Measurements from ENCODE around the gene ZBTB4.

Gene ZBTB4

DNA sequence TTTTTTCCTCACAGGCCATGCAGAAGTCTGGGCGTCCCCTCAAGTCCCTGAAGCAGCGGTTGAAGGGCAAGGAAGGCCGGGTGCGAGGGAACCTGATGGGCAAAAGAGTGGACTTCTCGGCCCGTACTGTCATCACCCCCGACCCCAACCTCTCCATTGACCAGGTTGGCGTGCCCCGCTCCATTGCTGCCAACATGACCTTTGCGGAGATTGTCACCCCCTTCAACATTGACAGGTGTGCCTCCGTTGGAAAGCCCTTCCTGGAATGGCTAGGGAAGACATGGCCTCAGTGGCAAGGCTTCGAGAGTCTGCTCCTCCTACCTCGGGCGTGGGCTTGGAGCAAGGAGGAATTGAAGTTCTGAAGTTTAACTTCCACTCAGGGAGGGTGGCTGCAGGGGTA is 18.2 kb upstream of the ZBTB4 start:
- no peaks in the 10 kb centered on the region for H3K79me1 ChIP-seq (ENCODE audit: low read length)
- no peaks in the 10 kb centered on the region for H3K4me1 ChIP-seq (ENCODE audit: control insufficient read depth in 1 of 2, insufficient read depth in 2 of 2, low read length in 2 of 2)
- H3K18ac ChIP-seq (ENCODE audit: low read length): no peak overlapping the region
- H2BK120ac ChIP-seq (ENCODE audit: insufficient read depth, low read length, poor library complexity): no peak overlapping the region
- no peak overlapping the region for H3K4ac ChIP-seq (ENCODE audit: low read depth, low read length)
- H4K91ac ChIP-seq (ENCODE audit: low read depth, low read length): no peak overlapping the region
- H2BK5ac ChIP-seq (ENCODE audit: low read depth, low read length, poor library complexity): no peak overlapping the region
- no peak overlapping the region for H2BK12ac ChIP-seq (ENCODE audit: low read length)
- no peak for DNase-seq
- H4K12ac ChIP-seq (ENCODE audit: low read depth, low read length): no peak overlapping the region
- H3K23ac ChIP-seq (ENCODE audit: low read length): no peak overlapping the region
- H3K4me3 ChIP-seq (ENCODE audit: low read depth, low read length): no peak overlapping the region
- H2AFZ ChIP-seq (ENCODE audit: insufficient read depth, low read length, poor library complexity): no peak overlapping the region
- H3K36me3 ChIP-seq (ENCODE audit: control insufficient read depth in 1 of 2, insufficient read depth in 2 of 2, low read length in 2 of 2): peaks cover 58 to 69% of the 10 kb centered on the region in 2 experiments
- peaks cover 2% of the 10 kb centered on the region for H3K9me3 ChIP-seq (ENCODE audit: insufficient read depth, low read depth, low read length)
- WGBS (ENCODE audit: extremely low coverage, insufficient coverage, insufficient read length): no CpG with 5 or more reads among the region's 14 CpGs
- no peak overlapping the region for H4K8ac ChIP-seq (ENCODE audit: low read depth, low read length)
- H2AK5ac ChIP-seq (ENCODE audit: low read length): no peak overlapping the region
- no peak overlapping the region for H3K9ac ChIP-seq (ENCODE audit: low read length)
- H3K27ac ChIP-seq (ENCODE audit: low read depth, low read length): no peak overlapping the region
- H3K4me2 ChIP-seq (ENCODE audit: low read length): no peak overlapping the region
- H3K14ac ChIP-seq (ENCODE audit: low read length): no peak overlapping the region
- H3K79me2 ChIP-seq (ENCODE audit: control insufficient read depth, insufficient read depth, low read length, poor library complexity): peaks cover 5% of the 10 kb centered on the region
- H3K27me3 ChIP-seq (ENCODE audit: insufficient read depth, low read length): no peaks in the 10 kb centered on the region

DNA sequence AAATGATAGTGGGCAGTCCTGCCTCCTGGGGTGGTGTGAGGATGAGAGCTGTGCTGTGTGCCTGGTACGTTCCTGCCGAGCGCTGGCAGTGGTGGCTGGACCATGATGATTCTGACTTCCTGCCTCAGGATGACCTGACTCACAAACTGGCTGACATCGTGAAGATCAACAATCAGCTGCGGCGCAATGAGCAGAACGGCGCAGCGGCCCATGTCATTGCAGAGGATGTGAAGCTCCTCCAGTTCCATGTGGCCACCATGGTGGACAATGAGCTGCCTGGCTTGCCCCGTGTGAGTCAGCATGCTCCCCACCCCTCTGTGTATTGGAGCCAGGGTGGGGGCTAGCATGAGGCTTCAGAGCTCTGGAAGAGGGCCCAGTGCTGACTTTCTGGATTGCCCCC is 17.8 kb upstream of the ZBTB4 start:
- Histone ChIP-seq H2BK5ac (ENCODE audit: low read depth, low read length, poor library complexity) (no peak overlapping the region), H3K27me3 (ENCODE audit: insufficient read depth, low read length) (no peaks in the 10 kb centered on the region), H3K4me2 (ENCODE audit: low read length) (no peak overlapping the region), H3K4me3 (ENCODE audit: low read depth, low read length) (no peak overlapping the region), H2BK120ac (ENCODE audit: insufficient read depth, low read length, poor library complexity) (no peak overlapping the region), H3K9me3 (ENCODE audit: insufficient read depth, low read depth, low read length) (peaks cover 2% of the 10 kb centered on the region), H3K18ac (ENCODE audit: low read length) (no peak overlapping the region), H2AK5ac (ENCODE audit: low read length) (no peak overlapping the region), H3K27ac (ENCODE audit: low read depth, low read length) (no peak overlapping the region), H2BK12ac (ENCODE audit: low read length) (no peak overlapping the region), H4K91ac (ENCODE audit: low read depth, low read length) (no peak overlapping the region), H4K12ac (ENCODE audit: low read depth, low read length) (no peak overlapping the region), H4K8ac (ENCODE audit: low read depth, low read length) (no peak overlapping the region), H3K79me1 (ENCODE audit: low read length) (no peaks in the 10 kb centered on the region), H3K36me3 (ENCODE audit: control insufficient read depth in 1 of 2, insufficient read depth in 2 of 2, low read length in 2 of 2) (peaks cover 54 to 65% of the 10 kb centered on the region in 2 experiments), H3K4me1 (ENCODE audit: control insufficient read depth in 1 of 2, insufficient read depth in 2 of 2, low read length in 2 of 2) (no peaks in the 10 kb centered on the region), H3K79me2 (ENCODE audit: control insufficient read depth, insufficient read depth, low read length, poor library complexity) (peaks cover 7% of the 10 kb centered on the region), H3K23ac (ENCODE audit: low read length) (no peak overlapping the region), H2AFZ (ENCODE audit: insufficient read depth, low read length, poor library complexity) (no peak overlapping the region), H3K9ac (ENCODE audit: low read length) (no peak overlapping the region), H3K4ac (ENCODE audit: low read depth, low read length) (no peak overlapping the region), H3K14ac (ENCODE audit: low read length) (no peak overlapping the region)
- no peak for DNase-seq
- WGBS (ENCODE audit: extremely low coverage, insufficient coverage, insufficient read length): no CpG with 5 or more reads among the region's 10 CpGs

DNA sequence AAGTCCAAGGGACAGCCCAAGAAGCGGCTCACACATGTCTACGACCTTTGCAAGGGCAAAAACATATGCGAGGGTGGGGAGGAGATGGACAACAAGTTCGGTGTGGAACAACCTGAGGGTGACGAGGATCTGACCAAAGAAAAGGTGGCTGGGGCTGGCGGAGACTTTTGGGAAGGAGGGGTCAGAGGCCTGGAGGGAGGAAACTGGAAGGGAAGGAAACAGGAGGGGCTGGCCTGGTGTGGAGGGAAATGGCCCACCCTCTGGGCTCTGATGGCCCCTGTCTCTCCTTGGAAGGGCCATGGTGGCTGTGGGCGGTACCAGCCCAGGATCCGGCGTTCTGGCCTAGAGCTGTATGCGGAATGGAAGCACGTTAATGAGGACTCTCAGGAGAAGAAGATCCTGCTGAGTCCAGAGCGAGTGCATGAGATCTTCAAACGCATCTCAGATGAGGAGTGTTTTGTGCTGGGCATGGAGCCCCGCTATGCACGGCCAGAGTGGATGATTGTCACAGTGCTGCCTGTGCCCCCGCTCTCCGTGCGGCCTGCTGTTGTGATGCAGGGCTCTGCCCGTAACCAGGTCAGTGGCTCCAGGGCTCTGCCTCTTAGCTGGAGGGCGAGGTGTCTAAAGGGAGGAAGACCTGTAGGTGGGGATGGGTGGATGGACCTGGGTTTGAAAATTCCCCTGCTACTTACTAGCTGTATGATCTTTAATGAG is 17.2 kb upstream of the ZBTB4 start:
- no peak for DNase-seq
- Histone ChIP-seq H2AFZ (ENCODE audit: insufficient read depth, low read length, poor library complexity) (no peak overlapping the region), H3K36me3 (ENCODE audit: control insufficient read depth in 1 of 2, insufficient read depth in 2 of 2, low read length in 2 of 2) (peaks cover 48 to 59% of the 10 kb centered on the region in 2 experiments), H4K91ac (ENCODE audit: low read depth, low read length) (no peak overlapping the region), H3K4me3 (ENCODE audit: low read depth, low read length) (no peak overlapping the region), H3K4me1 (ENCODE audit: control insufficient read depth in 1 of 2, insufficient read depth in 2 of 2, low read length in 2 of 2) (no peaks in the 10 kb centered on the region), H4K8ac (ENCODE audit: low read depth, low read length) (no peak overlapping the region), H4K12ac (ENCODE audit: low read depth, low read length) (no peak overlapping the region), H3K79me1 (ENCODE audit: low read length) (no peaks in the 10 kb centered on the region), H3K4me2 (ENCODE audit: low read length) (no peak overlapping the region), H2BK5ac (ENCODE audit: low read depth, low read length, poor library complexity) (no peak overlapping the region), H3K18ac (ENCODE audit: low read length) (no peak overlapping the region), H2BK120ac (ENCODE audit: insufficient read depth, low read length, poor library complexity) (no peak overlapping the region), H3K9ac (ENCODE audit: low read length) (no peak overlapping the region), H3K23ac (ENCODE audit: low read length) (no peak overlapping the region), H2BK12ac (ENCODE audit: low read length) (no peak overlapping the region), H3K27ac (ENCODE audit: low read depth, low read length) (no peak overlapping the region), H3K9me3 (ENCODE audit: insufficient read depth, low read depth, low read length) (peaks cover 2% of the 10 kb centered on the region), H3K79me2 (ENCODE audit: control insufficient read depth, insufficient read depth, low read length, poor library complexity) (peaks cover 10% of the 10 kb centered on the region), H2AK5ac (ENCODE audit: low read length) (no peak overlapping the region), H3K14ac (ENCODE audit: low read length) (no peak overlapping the region), H3K27me3 (ENCODE audit: insufficient read depth, low read length) (no peaks in the 10 kb centered on the region), H3K4ac (ENCODE audit: low read depth, low read length) (no peak overlapping the region)
- WGBS (ENCODE audit: extremely low coverage, insufficient coverage, insufficient read length): no CpG with 5 or more reads among the region's 20 CpGs

DNA sequence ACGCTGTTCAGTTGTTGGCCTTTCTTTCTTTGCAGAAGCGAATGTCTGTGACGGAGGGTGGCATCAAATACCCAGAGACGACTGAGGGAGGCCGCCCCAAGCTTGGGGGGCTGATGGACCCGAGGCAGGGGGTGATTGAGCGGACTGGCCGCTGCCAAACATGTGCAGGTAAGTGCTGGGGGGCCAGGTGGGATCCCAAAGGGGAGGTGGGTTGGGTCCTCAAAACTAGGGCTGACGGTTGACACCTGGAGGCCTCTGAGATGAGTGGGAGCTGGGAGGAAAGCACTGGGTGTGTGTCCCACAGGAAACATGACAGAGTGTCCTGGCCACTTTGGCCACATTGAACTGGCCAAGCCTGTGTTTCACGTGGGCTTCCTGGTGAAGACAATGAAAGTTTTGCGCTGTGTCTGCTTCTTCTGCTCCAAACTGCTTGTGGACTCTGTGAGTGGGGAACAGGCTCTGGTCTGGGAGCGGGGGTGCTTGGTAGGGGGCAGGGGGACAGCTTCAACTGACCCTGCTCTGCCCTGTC is 16.5 kb upstream of the ZBTB4 start:
- Histone ChIP-seq H3K23ac (ENCODE audit: low read length) (no peak overlapping the region), H2BK5ac (ENCODE audit: low read depth, low read length, poor library complexity) (no peak overlapping the region), H3K9me3 (ENCODE audit: insufficient read depth, low read depth, low read length) (peaks cover 2% of the 10 kb centered on the region), H4K12ac (ENCODE audit: low read depth, low read length) (no peak overlapping the region), H3K27me3 (ENCODE audit: insufficient read depth, low read length) (no peaks in the 10 kb centered on the region), H3K18ac (ENCODE audit: low read length) (peak overlapping the region; percentile 43), H4K91ac (ENCODE audit: low read depth, low read length) (no peak overlapping the region), H3K9ac (ENCODE audit: low read length) (no peak overlapping the region), H3K27ac (ENCODE audit: low read depth, low read length) (no peak overlapping the region), H3K36me3 (ENCODE audit: control insufficient read depth in 1 of 2, insufficient read depth in 2 of 2, low read length in 2 of 2) (peaks cover 47 to 53% of the 10 kb centered on the region in 2 experiments), H4K8ac (ENCODE audit: low read depth, low read length) (no peak overlapping the region), H2BK120ac (ENCODE audit: insufficient read depth, low read length, poor library complexity) (no peak overlapping the region), H3K4ac (ENCODE audit: low read depth, low read length) (no peak overlapping the region), H3K4me2 (ENCODE audit: low read length) (no peak overlapping the region), H3K79me2 (ENCODE audit: control insufficient read depth, insufficient read depth, low read length, poor library complexity) (peaks cover 13% of the 10 kb centered on the region), H2BK12ac (ENCODE audit: low read length) (no peak overlapping the region), H2AK5ac (ENCODE audit: low read length) (no peak overlapping the region), H3K4me1 (ENCODE audit: control insufficient read depth in 1 of 2, insufficient read depth in 2 of 2, low read length in 2 of 2) (no peaks in the 10 kb centered on the region), H2AFZ (ENCODE audit: insufficient read depth, low read length, poor library complexity) (no peak overlapping the region), H3K4me3 (ENCODE audit: low read depth, low read length) (no peak overlapping the region), H3K79me1 (ENCODE audit: low read length) (no peaks in the 10 kb centered on the region), H3K14ac (ENCODE audit: low read length) (no peak overlapping the region)
- WGBS (ENCODE audit: extremely low coverage, insufficient coverage, insufficient read length): no CpG with 5 or more reads among the region's 12 CpGs
- DNase-seq: no peak

All from trophoblast cell (in vitro differentiated cells and primary cell).